GM20431 (cell line): ENCODE results near the gene NDUFV1.
"Not testable (repeated sequence)": the region's sequence is repeated elsewhere in the genome, so short reads cannot be mapped to it uniquely, and the experiment has no call there.

ENCODE experiments used
- in situ Hi-C: fragments of 300-500 bp; cut with MseI, MboI; formaldehyde crosslinking; loops from one replicate; pipeline ENCODE4 v1.15.0; 2020; ENCODE audit warnings: low sequenced_read_pairs; ENCODE audit not compliant: unreplicated experiment

Gene NDUFV1

GRCh38 chr11:67606492-67607295 lies at the start of gene NDUFV1:
NDUFV1 (plus strand) TSS chr11:67606936; CDS start chr11:67607005, 69 bp downstream.
- in situ Hi-C loops, result no loop called here

- in situ Hi-C loops, result no loop called here
Measured at GRCh38 chr11:67558084-67558772, 48.5 kb upstream of the NDUFV1 start.

GRCh38 chr11:67561971-67562619 lies 44.6 kb upstream of the NDUFV1 start:
- in situ Hi-C loops, result no loop called here

GRCh38 chr11:67562963-67563704 lies 43.6 kb upstream of the NDUFV1 start:
- in situ Hi-C loops, result no loop called here

- in situ Hi-C loops, result not testable (repeated sequence)
Measured at GRCh38 chr11:67563705-67564114, 43.0 kb upstream of the NDUFV1 start.

GRCh38 chr11:67564230-67564629 lies 42.5 kb upstream of the NDUFV1 start:
- in situ Hi-C loops, result no loop called here

GRCh38 chr11:67571443-67571842 lies 35.3 kb upstream of the NDUFV1 start:
- in situ Hi-C loops, result no loop called here

- in situ Hi-C loops, result no loop called here
Measured at GRCh38 chr11:67572305-67572704, 34.4 kb upstream of the NDUFV1 start.

- in situ Hi-C loops, result no loop called here
Measured at GRCh38 chr11:67572747-67573419, 33.9 kb upstream of the NDUFV1 start.

- in situ Hi-C loops, result no loop called here
Measured at GRCh38 chr11:67574938-67575337, 31.8 kb upstream of the NDUFV1 start.

- in situ Hi-C loops, result no loop called here
Measured at GRCh38 chr11:67576735-67577475, 29.8 kb upstream of the NDUFV1 start.

- in situ Hi-C loops, result no loop called here
Measured at GRCh38 chr11:67577951-67578350, 28.8 kb upstream of the NDUFV1 start.

GRCh38 chr11:67581469-67581868 lies 25.3 kb upstream of the NDUFV1 start:
- in situ Hi-C loops, result no loop called here

GRCh38 chr11:67582011-67582410 lies 24.7 kb upstream of the NDUFV1 start:
- in situ Hi-C loops, result no loop called here

GRCh38 chr11:67583247-67584204 lies 23.2 kb upstream of the NDUFV1 start, which contains the start of gene GSTP1:
GSTP1 (plus strand) TSS chr11:67583812; CDS start chr11:67583844, 32 bp downstream.
- in situ Hi-C loops, result no loop called here

GRCh38 chr11:67584205-67584880 lies 22.4 kb upstream of the NDUFV1 start:
- in situ Hi-C loops, result no loop called here
